ENCODE data around the gene GGA3.

DNA sequence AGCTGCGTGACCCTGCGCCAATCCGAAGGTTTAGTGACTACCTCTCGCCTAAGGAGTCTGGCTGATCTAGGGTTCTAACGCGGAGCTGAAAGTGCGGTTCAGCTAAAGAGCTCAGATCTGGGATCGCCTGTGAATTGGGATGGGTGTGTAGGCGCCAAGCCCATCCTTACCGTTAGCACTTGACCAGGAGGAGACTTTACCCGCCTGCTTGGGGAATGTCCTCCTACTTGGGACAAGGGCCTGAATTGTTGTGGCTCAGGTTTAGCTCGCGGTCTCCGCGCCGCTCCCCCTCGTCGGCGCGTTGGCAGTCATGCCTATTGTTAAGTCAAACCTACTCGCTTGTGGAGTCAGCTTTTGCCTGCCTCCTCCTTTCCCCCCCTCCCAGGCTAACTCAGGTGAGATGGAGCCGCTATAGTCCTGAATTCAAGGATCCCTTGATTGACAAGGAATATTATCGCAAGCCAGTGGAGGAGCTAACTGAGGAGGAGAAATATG is 753 bp upstream of the GGA3 start:
- no peak for TF ChIP-seq NFRKB (IDR thresholded peaks at IDR 0.05)
- TF ChIP-seq BHLHE40 (IDR thresholded peaks at IDR 0.05; ENCODE audit: borderline replicate concordance), result no peak
- TF ChIP-seq, protein P1, sequence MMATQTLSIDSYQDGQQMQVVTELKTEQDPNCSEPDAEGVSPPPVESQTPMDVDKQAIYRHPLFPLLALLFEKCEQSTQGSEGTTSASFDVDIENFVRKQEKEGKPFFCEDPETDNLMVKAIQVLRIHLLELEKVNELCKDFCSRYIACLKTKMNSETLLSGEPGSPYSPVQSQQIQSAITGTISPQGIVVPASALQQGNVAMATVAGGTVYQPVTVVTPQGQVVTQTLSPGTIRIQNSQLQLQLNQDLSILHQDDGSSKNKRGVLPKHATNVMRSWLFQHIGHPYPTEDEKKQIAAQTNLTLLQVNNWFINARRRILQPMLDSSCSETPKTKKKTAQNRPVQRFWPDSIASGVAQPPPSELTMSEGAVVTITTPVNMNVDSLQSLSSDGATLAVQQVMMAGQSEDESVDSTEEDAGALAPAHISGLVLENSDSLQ (IDR thresholded peaks at IDR 0.05), result no peak

All from HEK293T (cell line).